HG03103 (cell line): ENCODE data around the gene SRGAP2.
"Not testable (repeated sequence)": the region's sequence is repeated elsewhere in the genome, so short reads cannot be mapped to it uniquely, and the experiment has no call there.

Source experiments
- ATAC-seq: cut with Tn5 transposase; IDR thresholded peaks from one replicate; pipeline ENCODE4 v1.9.1; 2021; ENCODE audit warnings: low read depth; ENCODE audit not compliant: unreplicated experiment

SRGAP2 gene

GRCh38 chr1:206203364-206204158, at the start of gene SRGAP2:
Gene SRGAP2, plus strand, starts transcription at chr1:206203541. Its CDS starts 2,430 bp downstream, at chr1:206205971.
- ATAC-seq, result not testable (repeated sequence)

DNA sequence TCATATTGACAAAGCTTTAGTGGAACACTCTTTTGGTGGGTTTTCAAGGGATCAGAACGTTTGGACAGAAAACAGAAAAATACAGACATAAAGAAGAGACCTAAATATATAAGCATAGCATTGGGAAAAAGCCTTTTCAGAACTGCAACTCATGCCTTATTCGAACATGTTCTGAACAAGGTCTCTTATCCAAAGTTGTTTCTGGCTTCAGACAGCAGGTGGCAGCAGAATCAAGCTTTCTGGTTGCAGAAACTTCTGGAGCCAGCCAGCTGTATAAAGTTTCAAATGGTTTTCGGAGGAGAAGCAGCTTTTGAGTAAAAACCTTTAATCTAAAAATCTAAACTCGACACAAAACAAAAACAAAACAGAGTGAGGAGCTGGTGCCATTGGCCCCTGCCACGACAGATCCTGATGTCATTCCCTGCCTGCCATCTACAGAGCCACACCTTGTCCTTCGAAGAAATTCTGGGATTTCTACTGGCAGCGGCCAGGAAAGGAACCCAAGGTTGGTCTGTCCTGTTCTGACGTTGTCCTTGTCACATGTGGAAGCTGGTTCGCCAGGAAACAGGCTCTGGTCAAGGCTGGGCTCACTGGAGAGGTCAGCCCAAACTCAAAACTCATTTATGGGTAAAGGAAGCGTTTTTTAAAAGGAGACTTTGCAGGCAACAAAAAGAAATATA, 35.9 kb upstream of the SRGAP2 start:
- ATAC-seq, result not testable (repeated sequence)

DNA sequence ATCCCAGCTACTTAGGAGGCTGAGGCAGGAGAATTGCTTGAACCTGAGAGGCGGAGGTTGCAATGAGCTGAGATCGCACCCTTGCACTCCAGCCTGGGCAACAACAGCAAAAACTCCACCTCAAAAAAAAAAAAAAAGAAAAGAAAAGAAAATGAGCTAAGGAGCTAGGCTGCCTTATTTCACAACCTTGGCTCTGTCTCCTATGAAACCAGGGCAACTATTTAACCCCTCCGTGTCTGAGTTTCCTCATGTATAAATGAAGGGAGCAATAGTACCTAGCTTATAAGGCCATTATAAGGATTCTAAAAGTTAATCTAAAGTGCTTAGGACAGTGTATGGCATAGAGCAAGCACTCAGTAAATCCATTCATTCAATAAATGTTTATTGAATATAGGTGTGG, 33.5 kb upstream of the SRGAP2 start:
- ATAC-seq, result not testable (repeated sequence)

GRCh38 chr1:206173110-206173719, 30.1 kb upstream of the SRGAP2 start:
- ATAC-seq, result not testable (repeated sequence)

DNA sequence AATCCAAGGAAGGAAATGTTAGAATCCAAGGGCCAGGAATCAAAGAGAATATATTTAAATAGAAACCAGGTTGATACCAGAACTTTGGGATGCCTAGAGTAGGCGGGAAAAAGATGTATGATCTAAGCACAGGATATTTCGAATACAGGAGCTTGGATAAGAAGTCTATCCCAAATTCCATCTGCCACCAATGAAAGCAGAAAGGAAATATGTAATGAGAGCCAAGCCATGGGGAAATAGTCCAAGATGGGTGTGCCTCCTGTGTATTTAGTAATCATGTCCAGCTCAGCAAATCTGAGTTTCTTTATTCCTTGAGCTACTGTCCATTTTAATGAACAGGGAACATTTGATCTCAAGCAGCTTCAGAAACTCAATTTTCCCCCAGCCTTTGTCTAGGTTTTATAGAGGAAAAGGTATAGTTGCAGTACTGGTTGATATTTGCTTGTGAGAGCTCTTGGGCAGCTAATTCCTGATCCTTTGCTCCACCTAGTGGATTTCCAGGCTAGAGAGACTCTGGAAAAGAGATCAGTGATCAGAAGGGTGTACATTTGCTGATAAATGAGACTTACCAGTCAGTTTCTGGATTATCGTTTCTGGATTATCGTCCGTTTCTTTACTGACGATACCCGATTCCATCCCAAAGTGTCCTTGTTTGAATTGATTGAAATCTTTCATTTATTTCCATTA, 29.0 kb upstream of the SRGAP2 start:
- not testable (repeated sequence) for ATAC-seq

GRCh38 chr1:206175459-206176113, 27.8 kb upstream of the SRGAP2 start:
- not testable (repeated sequence) for ATAC-seq

GRCh38 chr1:206176114-206176502, 27.2 kb upstream of the SRGAP2 start:
- ATAC-seq, result not testable (repeated sequence)

DNA sequence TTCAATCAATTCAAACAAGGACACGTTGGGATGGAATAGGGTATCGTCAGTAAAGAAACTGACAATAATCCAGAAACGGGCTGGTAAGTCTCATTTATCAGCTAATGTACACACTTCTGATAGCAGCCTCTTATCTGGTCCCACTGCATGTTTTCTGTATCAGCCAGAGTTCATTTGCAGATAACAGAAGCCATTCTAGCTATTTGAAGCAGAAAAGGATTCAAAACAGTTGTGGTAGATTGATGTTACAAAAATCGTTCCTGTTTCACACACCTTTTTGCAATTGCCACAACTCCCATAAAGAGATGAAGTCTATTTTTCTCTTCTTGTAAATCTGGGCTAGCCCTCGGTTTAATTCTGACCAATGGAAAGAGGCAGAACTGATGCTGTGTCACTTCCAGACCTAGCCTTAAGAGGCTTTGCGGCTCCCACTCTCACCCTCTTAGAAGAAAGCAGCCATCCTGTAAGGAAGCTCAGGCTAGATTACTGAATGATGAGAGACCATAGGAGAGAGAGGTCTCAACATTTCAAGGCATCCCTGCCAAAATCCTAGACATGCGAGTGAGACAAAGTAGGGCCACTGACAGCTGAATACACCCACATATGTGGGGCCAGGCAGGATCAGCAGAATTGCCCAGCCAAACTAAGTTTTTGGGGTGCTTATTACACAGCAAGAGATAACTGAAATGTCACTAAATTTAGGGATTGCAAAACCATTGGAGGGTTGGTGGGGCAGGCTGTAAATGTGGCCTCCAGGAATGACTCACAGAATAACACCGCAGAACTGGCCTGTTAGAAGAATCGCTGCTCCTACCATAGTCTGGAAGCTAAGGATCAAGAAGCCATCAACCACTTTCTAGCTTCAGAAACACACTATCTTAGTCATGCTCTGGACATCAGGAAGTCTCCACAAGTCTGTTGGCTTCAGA, 25.0 kb upstream of the SRGAP2 start:
- not testable (repeated sequence) for ATAC-seq

DNA sequence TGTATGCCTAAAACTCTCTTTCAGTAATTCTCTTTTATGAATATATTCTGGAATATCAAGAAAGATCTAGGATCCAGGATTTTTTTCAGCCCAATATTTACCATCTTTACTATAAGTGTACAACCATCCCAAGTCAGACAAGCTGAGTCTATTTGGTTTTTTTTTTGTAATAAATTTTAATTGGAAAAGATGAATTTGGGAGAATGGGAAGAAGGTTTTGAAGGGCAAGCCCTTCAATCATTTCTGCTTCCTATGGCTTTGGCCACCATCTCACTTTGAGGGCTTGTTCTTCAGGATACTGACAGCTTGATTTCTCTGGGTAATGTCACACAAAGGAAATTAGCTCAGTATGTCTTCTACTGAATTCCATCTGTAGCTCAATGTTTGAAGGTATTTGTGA, 23.7 kb upstream of the SRGAP2 start:
- not testable (repeated sequence) for ATAC-seq

DNA sequence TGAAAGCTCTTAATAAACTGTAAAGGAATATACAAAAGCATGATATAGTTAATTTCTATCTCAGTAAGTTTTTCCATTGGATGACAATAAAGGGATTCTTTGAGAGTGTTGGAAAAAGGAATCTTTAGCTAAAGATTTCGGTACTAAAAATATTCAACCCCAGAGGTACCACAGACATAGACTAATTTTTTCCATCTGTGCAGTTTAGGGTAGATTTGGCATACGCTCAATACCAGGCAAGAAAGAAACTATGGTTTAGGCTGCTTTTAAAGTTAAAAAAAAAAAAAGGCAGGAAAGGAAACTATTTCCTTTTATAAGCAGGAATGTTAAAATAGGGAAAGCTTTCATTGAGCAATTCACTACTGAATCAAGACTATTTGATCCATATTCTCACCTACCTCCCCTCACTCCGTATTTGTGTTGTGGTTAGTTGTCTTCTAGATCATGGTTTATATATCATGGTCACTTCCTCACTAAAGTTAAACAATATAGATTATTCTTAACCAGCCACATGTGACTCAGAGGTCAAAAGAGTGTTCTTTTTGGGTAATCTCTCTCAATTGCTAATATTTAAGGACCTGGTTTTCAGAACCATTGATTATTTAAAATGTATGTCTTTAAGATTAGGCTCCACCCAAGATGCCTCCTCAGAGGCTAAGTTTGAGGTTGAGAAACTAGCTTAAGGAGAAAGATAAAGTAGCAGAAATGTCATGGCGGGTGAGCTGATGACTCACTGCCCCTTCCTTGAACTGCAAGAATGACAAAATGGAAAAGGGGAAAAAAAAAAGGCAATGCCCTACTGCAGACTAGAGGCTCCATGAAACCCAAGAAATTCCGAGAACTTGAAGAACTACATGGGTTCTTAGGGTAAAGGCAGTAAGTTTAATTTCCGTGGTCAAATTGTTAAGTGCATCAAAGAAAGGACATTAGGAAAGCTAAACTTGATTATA, 20.7 kb upstream of the SRGAP2 start:
- not testable (repeated sequence) for ATAC-seq

- ATAC-seq, result not testable (repeated sequence)
These were observed 19.6 kb upstream of the SRGAP2 start for GRCh38 chr1:206183788-206184187.

GRCh38 chr1:206185778-206186177, 17.6 kb upstream of the SRGAP2 start:
- not testable (repeated sequence) for ATAC-seq

GRCh38 chr1:206186826-206187225, 16.5 kb upstream of the SRGAP2 start:
- ATAC-seq, result not testable (repeated sequence)

- ATAC-seq, result not testable (repeated sequence)
These were observed 8.2 kb upstream of the SRGAP2 start for GRCh38 chr1:206195182-206195581.

- ATAC-seq, result not testable (repeated sequence)
These were observed 6.5 kb upstream of the SRGAP2 start for GRCh38 chr1:206196748-206197424.

GRCh38 chr1:206202789-206203363, 465 bp upstream of the SRGAP2 start, which contains the start of gene FAM72A:
Gene FAM72A, minus strand, starts transcription at chr1:206202839. Its CDS starts 814 bp downstream, at chr1:206202025.
- ATAC-seq, result peak; percentile 83

GRCh38 chr1:206204159-206204511, 794 bp downstream of the SRGAP2 start:
- not testable (repeated sequence) for ATAC-seq
